SK-N-SH treated with all-trans-retinoic acid at 6 μM for 48 hours (cell line): ENCODE data around the gene CEP63.
"Not testable (repeated sequence)": the region's sequence is repeated elsewhere in the genome, so short reads cannot be mapped to it uniquely, and the experiment has no call there.

Experiments
- ATAC-seq: fragments of 200-7000 bp; cut with Tn5 transposase; 3 replicates; pipeline ENCODE4 v1.9.1; 2020; ENCODE audit warnings: mild to moderate bottlenecking, moderate library complexity
- ARNTL ChIP-seq: fragments of 450-650 bp; formaldehyde crosslinking; IDR thresholded peaks from 2 replicates; pipeline ENCODE4 v1.5.0; 2020; ENCODE audit warnings: low read depth, mild to moderate bottlenecking, moderate library complexity, borderline replicate concordance
- CREB5 ChIP-seq: fragments of 250-450 bp; sonication (Bioruptor Pico); IDR thresholded peaks from 2 replicates; pipeline ENCODE4 v1.5.1; 2020; ENCODE audit warnings: low read depth, mild to moderate bottlenecking, moderate library complexity
- CSDC2 ChIP-seq: fragments of 250-450 bp; sonication (Bioruptor Pico); IDR thresholded peaks from 2 replicates; pipeline ENCODE4 v1.5.0; 2020; ENCODE audit warnings: mild to moderate bottlenecking, moderate library complexity
- ESRRG ChIP-seq: fragments of 250-450 bp; sonication (Bioruptor Pico); IDR thresholded peaks from 2 replicates; pipeline ENCODE4 v1.6.1; 2021; ENCODE audit warnings: mild to moderate bottlenecking
- GLIS3 ChIP-seq: fragments of 250-450 bp; sonication (Bioruptor Pico); IDR thresholded peaks from 2 replicates; pipeline ENCODE4 v1.5.0; 2020; ENCODE audit warnings: mild to moderate bottlenecking, moderate library complexity
- ISL1 ChIP-seq: fragments of 250-450 bp; sonication (Bioruptor Pico); IDR thresholded peaks from 2 replicates; pipeline ENCODE4 v2.1.2; 2022; ENCODE audit warnings: mild to moderate bottlenecking, moderate library complexity
- PATZ1 ChIP-seq: fragments of 250-450 bp; sonication (Bioruptor Pico); IDR thresholded peaks from 2 replicates; pipeline ENCODE4 v1.8.0; 2020; ENCODE audit warnings: mild to moderate bottlenecking, moderate library complexity, borderline replicate concordance
- POU6F1 ChIP-seq: fragments of 250-450 bp; sonication (Bioruptor Pico); IDR thresholded peaks from 2 replicates; pipeline ENCODE4 v1.8.0; 2021; ENCODE audit warnings: low read depth, mild to moderate bottlenecking, moderate library complexity, borderline replicate concordance
- PPARA ChIP-seq: fragments of 250-450 bp; sonication (Bioruptor Pico); IDR thresholded peaks from 2 replicates; pipeline ENCODE4 v1.5.0; 2020; ENCODE audit warnings: mild to moderate bottlenecking, borderline replicate concordance
- RARB ChIP-seq: fragments of 250-450 bp; sonication (Bioruptor Pico); IDR thresholded peaks from 2 replicates; pipeline ENCODE4 v1.8.0; 2021; ENCODE audit warnings: mild to moderate bottlenecking, moderate library complexity
- SNAI2 ChIP-seq: fragments of 250-450 bp; sonication (Bioruptor Pico); IDR thresholded peaks from 2 replicates; pipeline ENCODE4 v1.5.0; 2020; ENCODE audit warnings: mild to moderate bottlenecking, moderate library complexity
- TCF4 ChIP-seq: fragments of 250-450 bp; sonication (Bioruptor Pico); IDR thresholded peaks from 2 replicates; pipeline ENCODE4 v1.8.0; 2021; ENCODE audit warnings: mild to moderate bottlenecking, moderate library complexity, borderline replicate concordance
- TOX ChIP-seq: fragments of 250-450 bp; sonication (Bioruptor Pico); IDR thresholded peaks from 2 replicates; pipeline ENCODE4 v1.8.0; 2021; ENCODE audit warnings: mild to moderate bottlenecking, moderate library complexity, borderline replicate concordance
- ZC3H10 ChIP-seq: fragments of 250-450 bp; sonication (Bioruptor Pico); IDR thresholded peaks from 2 replicates; pipeline ENCODE4 v1.5.1; 2021; ENCODE audit warnings: mild to moderate bottlenecking, moderate library complexity
- ZFP30 ChIP-seq: fragments of 450-650 bp; formaldehyde crosslinking; IDR thresholded peaks from 2 replicates; pipeline ENCODE4 v1.5.0; 2022; ENCODE audit warnings: mild to moderate bottlenecking, moderate library complexity
- ZNF565 ChIP-seq: fragments of 450-650 bp; formaldehyde crosslinking; conservative IDR thresholded peaks from 2 replicates; pipeline ENCODE4 v1.5.0; 2020; ENCODE audit warnings: low read depth, mild to moderate bottlenecking, moderate library complexity
- ZNF70 ChIP-seq: fragments of 450-650 bp; formaldehyde crosslinking; IDR thresholded peaks from 2 replicates; pipeline ENCODE4 v1.5.0; 2020; ENCODE audit warnings: mild to moderate bottlenecking, moderate library complexity
- ZNF8 ChIP-seq: fragments of 450-650 bp; formaldehyde crosslinking; IDR thresholded peaks from 2 replicates; pipeline ENCODE4 v1.5.0; 2020; ENCODE audit warnings: mild to moderate bottlenecking, moderate library complexity
- TF ChIP-seq, protein P1 (sequence below): fragments of 250-450 bp; sonication (Bioruptor Pico); IDR thresholded peaks from 2 replicates; pipeline ENCODE4 v1.5.1; 2021; ENCODE audit warnings: mild to moderate bottlenecking, moderate library complexity
- TF ChIP-seq, protein P2 (sequence below): fragments of 250-450 bp; sonication (Bioruptor Pico); IDR thresholded peaks from 2 replicates; pipeline ENCODE4 v1.5.0; 2020; ENCODE audit warnings: mild to moderate bottlenecking, moderate library complexity

CEP63 gene

DNA sequence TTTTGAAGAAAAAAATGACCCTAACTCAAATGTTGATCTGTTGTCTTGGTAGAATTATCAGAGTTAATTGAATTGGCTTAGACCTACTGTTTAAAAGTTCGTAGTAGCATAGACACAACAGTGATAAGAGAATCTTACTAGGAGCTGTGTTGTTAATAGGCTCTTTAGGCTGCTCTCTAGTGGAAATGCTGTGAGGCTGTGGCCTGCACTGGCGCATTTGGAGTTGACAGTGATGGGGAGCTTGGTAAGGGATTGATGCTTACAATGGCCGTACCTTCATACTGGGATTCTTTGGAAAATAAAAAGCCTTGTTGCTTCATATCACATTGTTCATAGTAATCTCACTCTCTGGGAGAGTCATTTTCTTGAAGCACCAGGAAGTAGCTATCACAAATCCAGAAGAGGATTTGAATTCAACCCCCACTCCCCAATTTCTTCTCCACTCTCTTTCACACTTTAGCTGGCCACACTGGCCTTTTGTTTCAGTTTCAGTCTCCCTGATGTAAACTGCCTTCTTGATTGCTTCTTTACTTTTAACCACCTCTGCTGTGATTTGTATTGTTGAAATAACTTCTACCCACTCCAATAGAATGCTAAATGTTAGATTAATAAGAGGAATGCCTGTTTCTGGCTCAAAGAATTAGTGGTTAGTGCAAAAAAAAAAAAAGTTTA is 56.6 kb downstream of the CEP63 start:
- ATAC-seq, result no peak; the same call in 2 of the 3 replicates
- TF ChIP-seq ZNF70 (CRISPR knock-in tag), result no peak
- TF ChIP-seq RARB (CRISPR knock-in tag), result no peak
- no peak for TF ChIP-seq PPARA (CRISPR knock-in tag)
- TF ChIP-seq ISL1 (CRISPR knock-in tag), result no peak
- TF ChIP-seq GLIS3 (CRISPR knock-in tag), result no peak
- TF ChIP-seq ZNF8 (CRISPR knock-in tag), result no peak
- TF ChIP-seq CREB5 (CRISPR knock-in tag), result no peak
- TF ChIP-seq ZC3H10, result no peak
- no peak for TF ChIP-seq ZFP30
- TF ChIP-seq PATZ1, result no peak
- no peak for TF ChIP-seq ZNF565 (CRISPR knock-in tag)
- TF ChIP-seq CSDC2 (CRISPR knock-in tag), result no peak
- TF ChIP-seq TOX (CRISPR knock-in tag), result no peak
- TF ChIP-seq, protein P1, sequence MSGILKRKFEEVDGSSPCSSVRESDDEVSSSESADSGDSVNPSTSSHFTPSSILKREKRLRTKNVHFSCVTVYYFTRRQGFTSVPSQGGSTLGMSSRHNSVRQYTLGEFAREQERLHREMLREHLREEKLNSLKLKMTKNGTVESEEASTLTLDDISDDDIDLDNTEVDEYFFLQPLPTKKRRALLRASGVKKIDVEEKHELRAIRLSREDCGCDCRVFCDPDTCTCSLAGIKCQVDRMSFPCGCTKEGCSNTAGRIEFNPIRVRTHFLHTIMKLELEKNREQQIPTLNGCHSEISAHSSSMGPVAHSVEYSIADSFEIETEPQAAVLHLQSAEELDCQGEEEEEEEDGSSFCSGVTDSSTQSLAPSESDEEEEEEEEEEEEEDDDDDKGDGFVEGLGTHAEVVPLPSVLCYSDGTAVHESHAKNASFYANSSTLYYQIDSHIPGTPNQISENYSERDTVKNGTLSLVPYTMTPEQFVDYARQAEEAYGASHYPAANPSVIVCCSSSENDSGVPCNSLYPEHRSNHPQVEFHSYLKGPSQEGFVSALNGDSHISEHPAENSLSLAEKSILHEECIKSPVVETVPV (CRISPR knock-in tag), result no peak
- no peak for TF ChIP-seq SNAI2 (CRISPR knock-in tag)
- no peak for TF ChIP-seq TCF4 (CRISPR knock-in tag)

DNA sequence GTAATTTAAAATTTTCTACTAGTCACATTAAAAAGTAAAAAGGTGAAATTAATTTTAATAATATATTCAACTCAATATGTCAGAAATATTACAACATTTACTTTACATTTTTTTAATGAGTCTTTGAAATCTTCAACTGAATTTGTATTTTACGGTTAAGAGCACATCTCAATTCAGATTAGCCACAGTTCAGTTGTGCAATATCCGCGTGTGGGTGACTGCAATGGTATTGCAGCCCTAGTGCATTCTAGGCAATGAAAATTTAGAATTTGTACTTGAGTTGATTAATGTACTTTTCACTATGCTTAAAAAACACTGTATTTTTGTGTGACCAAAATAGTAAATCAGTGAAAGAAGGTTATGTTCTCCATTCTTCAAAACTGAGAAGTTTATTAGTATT is 57.3 kb downstream of the CEP63 start:
- TF ChIP-seq TCF4 (CRISPR knock-in tag), result no peak
- TF ChIP-seq RARB (CRISPR knock-in tag), result no peak
- TF ChIP-seq PPARA (CRISPR knock-in tag), result no peak
- ATAC-seq, result no peak

DNA sequence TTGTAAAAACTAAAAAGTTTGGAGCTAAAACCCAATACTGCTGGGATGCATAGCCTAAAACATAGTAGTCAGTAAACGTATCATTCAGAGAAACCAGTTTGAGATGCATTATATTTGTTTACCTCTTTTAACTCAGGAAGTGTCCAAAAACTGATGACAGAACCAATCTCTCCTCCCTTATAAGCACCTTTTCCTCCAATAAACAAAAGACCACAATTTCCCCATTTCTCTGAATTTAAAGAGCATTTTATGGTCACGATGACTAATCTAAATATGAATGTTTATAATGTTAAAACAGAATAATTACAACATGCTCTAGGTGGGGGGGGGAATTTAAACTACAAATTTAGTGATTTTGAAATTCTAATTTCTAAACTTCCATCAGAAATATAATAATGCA is 58.5 kb downstream of the CEP63 start:
- TF ChIP-seq CSDC2 (CRISPR knock-in tag), result no peak
- no peak for ATAC-seq

GRCh38 chr3:134544783-134545182 is 58.9 kb downstream of the CEP63 start:
- not testable (repeated sequence) for ATAC-seq

DNA sequence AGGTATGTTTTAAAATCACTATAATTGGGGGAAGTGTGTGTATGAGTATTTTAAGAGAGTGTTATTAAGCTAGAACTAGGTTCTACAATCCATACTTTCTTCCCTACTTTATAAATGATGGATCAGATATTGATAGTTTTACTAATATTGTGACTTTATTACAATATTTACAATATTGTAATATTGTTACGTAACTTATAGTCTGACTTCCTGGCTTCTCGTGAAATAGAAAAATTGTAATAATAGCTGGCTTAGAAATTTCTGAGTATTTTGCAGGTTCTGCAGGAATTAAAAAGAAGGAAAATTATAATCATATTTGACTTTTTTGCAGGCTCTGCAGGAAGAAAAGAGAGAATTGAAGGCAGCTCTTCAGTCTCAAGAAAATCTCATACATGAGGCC is 60.0 kb downstream of the CEP63 start:
- no peak for ATAC-seq
- TF ChIP-seq ARNTL (no peak), ESRRG (CRISPR knock-in tag) (no peak), ZNF8 (CRISPR knock-in tag) (no peak), RARB (CRISPR knock-in tag) (no peak), SNAI2 (CRISPR knock-in tag) (no peak)

DNA sequence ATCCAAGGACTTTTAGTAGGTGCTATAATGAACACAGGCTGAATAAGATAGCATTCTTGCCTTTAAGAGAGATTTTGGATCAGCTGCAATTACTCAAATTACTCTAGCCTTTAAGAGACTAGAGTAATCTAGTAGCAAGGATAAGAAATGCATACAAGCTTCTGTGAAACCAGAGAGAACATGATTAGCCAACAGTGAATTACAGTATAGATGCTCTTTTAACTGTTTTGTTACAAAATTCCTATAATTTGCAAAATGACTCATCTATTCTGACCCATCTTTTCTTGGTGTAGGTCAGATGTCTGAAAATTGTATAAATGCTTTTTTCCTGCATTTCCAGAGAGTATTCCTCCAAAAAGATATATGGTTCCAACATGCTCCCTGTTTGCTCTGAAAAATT is 66.9 kb downstream of the CEP63 start:
- no peak for ATAC-seq
- TF ChIP-seq SNAI2 (CRISPR knock-in tag) (no peak), TCF4 (CRISPR knock-in tag) (no peak), ARNTL (no peak), RARB (CRISPR knock-in tag) (no peak), TOX (CRISPR knock-in tag) (no peak), ESRRG (CRISPR knock-in tag) (no peak), POU6F1 (CRISPR knock-in tag) (no peak), ZNF8 (CRISPR knock-in tag) (no peak), CREB5 (CRISPR knock-in tag) (no peak)
- TF ChIP-seq, protein P2, sequence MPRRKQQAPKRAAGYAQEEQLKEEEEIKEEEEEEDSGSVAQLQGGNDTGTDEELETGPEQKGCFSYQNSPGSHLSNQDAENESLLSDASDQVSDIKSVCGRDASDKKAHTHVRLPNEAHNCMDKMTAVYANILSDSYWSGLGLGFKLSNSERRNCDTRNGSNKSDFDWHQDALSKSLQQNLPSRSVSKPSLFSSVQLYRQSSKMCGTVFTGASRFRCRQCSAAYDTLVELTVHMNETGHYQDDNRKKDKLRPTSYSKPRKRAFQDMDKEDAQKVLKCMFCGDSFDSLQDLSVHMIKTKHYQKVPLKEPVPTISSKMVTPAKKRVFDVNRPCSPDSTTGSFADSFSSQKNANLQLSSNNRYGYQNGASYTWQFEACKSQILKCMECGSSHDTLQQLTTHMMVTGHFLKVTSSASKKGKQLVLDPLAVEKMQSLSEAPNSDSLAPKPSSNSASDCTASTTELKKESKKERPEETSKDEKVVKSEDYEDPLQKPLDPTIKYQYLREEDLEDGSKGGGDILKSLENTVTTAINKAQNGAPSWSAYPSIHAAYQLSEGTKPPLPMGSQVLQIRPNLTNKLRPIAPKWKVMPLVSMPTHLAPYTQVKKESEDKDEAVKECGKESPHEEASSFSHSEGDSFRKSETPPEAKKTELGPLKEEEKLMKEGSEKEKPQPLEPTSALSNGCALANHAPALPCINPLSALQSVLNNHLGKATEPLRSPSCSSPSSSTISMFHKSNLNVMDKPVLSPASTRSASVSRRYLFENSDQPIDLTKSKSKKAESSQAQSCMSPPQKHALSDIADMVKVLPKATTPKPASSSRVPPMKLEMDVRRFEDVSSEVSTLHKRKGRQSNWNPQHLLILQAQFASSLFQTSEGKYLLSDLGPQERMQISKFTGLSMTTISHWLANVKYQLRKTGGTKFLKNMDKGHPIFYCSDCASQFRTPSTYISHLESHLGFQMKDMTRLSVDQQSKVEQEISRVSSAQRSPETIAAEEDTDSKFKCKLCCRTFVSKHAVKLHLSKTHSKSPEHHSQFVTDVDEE (CRISPR knock-in tag), result no peak
- TF ChIP-seq, protein P1 (CRISPR knock-in tag), result no peak
